ENCODE data around the gene ICE2. TPM values are rescaled to one million over a fixed set of nuclear protein-coding genes. Genes with fewer than 3 reads are reported as not detected.

The ICE2 gene
- total RNA-seq, 1 donor from 2014 or later, result 22.9 TPM

DNA sequence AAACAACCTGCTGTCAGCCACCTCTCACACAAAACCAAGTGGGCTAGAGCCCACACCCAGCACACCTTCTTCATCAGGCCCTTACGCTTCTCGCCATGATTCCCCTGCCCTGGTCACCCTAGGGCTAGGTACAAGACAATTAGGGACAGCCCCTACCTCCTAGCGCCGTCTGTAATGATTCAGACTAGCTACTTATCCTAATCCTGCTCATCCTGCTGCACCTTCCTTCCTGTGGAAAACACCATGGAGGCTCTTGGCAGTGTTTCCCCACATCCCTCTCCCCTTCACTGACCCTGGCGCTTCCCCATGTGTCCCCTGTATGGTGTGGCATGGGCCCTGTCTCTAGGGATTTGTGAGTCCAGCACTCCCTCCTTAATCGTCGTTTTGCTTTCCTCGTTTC, 39.6 kb upstream of the ICE2 start:
- Histone ChIP-seq H3K4me3 (no peak overlapping the region), H3K27ac (replicated peaks) (no peak overlapping the region), H3K36me3 (peaks cover 13% of the 10 kb centered on the region), H3K9me3 (replicated peaks) (no peaks in the 10 kb centered on the region), H3K4me1 (peaks cover 18% of the 10 kb centered on the region), H3K27me3 (ENCODE audit: low read depth) (no peaks in the 10 kb centered on the region)
- DNase-seq, result no peak
- TF ChIP-seq, protein P1, sequence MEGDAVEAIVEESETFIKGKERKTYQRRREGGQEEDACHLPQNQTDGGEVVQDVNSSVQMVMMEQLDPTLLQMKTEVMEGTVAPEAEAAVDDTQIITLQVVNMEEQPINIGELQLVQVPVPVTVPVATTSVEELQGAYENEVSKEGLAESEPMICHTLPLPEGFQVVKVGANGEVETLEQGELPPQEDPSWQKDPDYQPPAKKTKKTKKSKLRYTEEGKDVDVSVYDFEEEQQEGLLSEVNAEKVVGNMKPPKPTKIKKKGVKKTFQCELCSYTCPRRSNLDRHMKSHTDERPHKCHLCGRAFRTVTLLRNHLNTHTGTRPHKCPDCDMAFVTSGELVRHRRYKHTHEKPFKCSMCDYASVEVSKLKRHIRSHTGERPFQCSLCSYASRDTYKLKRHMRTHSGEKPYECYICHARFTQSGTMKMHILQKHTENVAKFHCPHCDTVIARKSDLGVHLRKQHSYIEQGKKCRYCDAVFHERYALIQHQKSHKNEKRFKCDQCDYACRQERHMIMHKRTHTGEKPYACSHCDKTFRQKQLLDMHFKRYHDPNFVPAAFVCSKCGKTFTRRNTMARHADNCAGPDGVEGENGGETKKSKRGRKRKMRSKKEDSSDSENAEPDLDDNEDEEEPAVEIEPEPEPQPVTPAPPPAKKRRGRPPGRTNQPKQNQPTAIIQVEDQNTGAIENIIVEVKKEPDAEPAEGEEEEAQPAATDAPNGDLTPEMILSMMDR (IDR thresholded peaks at IDR 0.05; ENCODE audit: borderline replicate concordance), result no peak
- intact Hi-C loops (cut with micrococcal nuclease), result no loop called here

DNA sequence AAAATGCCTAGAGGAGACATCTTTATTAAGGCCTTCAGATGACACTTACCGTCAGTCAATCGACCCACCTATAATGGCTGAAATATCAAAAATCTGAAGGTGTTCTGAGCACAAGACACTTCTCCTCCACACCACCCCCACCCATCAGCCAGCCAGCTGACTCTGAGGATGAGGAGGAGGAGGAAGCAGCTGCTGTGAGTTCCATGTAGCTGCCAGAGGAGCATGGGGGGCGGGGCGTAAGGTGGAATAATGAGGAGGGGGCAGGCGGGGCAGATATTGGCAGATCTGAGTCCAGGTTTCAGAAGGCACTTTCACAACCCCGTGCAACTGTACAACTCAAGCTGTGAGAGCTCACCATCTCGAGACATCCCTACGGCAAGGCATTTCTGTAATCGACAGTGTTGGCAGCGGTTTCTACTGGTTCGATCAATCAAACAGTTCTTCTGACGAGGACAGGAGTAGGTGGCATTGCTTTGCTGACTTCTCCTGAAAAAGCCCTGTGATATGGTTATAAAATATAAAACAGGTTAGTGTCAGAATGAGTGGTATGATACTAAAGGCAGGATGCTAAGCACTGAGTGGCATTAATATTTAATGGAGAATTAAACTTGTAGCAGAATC, 35.4 kb upstream of the ICE2 start:
- no peak for DNase-seq
- intact Hi-C loops (cut with micrococcal nuclease), result no loop called here
- TF ChIP-seq, protein P1 (IDR thresholded peaks at IDR 0.05; ENCODE audit: borderline replicate concordance), result no peak

DNA sequence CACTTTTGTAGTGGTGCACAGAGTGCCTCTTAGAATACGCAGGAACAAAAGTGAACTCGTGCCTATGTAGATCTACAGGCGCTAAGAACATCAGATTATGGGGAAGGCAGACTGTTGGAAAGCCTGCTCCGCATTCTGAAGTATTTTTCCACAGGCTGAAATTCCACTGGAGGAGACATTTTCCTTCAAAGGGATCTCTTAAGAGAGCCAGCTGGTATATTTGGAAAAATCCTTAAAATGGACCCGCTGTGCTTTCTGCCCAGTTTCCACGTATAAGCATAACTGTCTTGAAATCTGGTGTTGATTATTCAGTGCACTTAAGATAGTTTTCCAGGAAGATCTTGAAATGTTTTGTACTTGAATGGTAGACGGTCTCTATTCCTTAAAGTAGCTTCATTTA, 34.7 kb upstream of the ICE2 start:
- Histone ChIP-seq H3K27me3 (ENCODE audit: low read depth) (no peaks in the 10 kb centered on the region), H3K4me3 (no peak overlapping the region), H3K27ac (replicated peaks) (no peak overlapping the region), H3K36me3 (peaks cover 24% of the 10 kb centered on the region), H3K9me3 (replicated peaks) (no peaks in the 10 kb centered on the region), H3K4me1 (peaks cover 37% of the 10 kb centered on the region)
- TF ChIP-seq, protein P1 (IDR thresholded peaks at IDR 0.05; ENCODE audit: borderline replicate concordance), result no peak
- intact Hi-C loops (cut with micrococcal nuclease), result no loop called here
- no peak for DNase-seq

More for the DNA sequence above, 35.4 kb upstream of the ICE2 start:
- no peak overlapping the region for H3K27ac ChIP-seq (replicated peaks)
- peaks cover 24% of the 10 kb centered on the region for H3K36me3 ChIP-seq
- no peak overlapping the region for H3K4me3 ChIP-seq
- H3K4me1 ChIP-seq, result peaks cover 32% of the 10 kb centered on the region
- H3K27me3 ChIP-seq (ENCODE audit: low read depth), result no peaks in the 10 kb centered on the region
- H3K9me3 ChIP-seq (replicated peaks), result no peaks in the 10 kb centered on the region

DNA sequence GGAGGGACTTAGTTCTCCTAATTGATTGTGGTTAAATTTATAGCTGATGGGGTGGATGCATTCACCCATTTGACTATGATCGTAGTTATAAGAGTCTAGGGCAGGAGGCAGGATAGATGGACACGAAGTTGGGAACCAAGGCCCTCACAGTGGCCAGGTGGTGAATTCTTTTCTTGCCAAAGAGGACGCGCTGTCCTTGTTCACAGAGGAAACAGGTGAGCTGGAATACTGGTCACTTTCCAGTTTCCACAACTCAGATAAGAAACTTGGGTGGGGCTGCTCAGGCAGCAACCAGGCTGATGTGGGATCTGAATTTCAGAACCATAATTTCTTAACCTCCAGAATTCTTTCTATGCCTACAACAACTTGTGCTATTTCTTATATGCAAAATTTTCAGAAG, 34.0 kb upstream of the ICE2 start:
- Histone ChIP-seq H3K27ac (replicated peaks) (no peak overlapping the region), H3K4me1 (peaks cover 41% of the 10 kb centered on the region), H3K27me3 (ENCODE audit: low read depth) (no peaks in the 10 kb centered on the region), H3K36me3 (peaks cover 24% of the 10 kb centered on the region), H3K4me3 (no peak overlapping the region), H3K9me3 (replicated peaks) (no peaks in the 10 kb centered on the region)
- intact Hi-C loops (cut with micrococcal nuclease), result no loop called here
- TF ChIP-seq, protein P1 (IDR thresholded peaks at IDR 0.05; ENCODE audit: borderline replicate concordance), result no peak
- no peak for DNase-seq

DNA sequence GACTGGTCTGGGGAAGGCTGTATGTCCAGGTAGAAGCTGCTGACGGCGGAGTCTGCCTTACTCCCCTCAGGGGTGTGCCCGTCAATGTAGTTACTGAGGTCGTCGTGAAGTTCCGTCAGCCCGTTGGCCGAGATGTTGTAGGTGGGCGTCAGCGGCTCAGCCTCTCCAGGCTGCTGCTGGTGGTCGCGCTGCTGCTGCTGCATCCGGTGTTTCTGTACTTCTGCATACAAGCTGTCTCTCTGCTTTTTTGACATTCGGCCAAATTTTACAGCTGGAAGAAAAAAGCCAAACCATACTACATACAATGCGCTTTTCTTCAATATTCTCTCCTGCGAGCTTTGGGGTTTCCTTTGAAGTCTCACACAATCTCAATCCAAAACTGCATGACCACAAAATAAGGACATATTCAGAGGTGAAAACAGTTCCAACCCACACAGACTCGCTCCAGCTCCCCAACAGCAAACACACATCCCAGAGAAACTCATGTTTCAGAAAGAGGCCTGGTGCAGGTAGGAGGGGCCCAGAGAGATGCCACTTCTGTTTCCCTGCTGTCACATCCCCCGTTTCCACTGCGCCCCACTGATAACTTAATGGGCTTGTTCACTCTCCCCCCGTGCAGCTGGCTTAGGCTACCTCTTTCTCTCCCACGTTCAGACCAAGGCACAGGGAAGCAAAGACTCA, 32.5 kb upstream of the ICE2 start:
- TF ChIP-seq, protein P1 (IDR thresholded peaks at IDR 0.05; ENCODE audit: borderline replicate concordance), result no peak
- Histone ChIP-seq H3K36me3 (peaks cover 24% of the 10 kb centered on the region), H3K4me1 (peaks cover 46% of the 10 kb centered on the region), H3K4me3 (no peak overlapping the region), H3K9me3 (replicated peaks) (no peaks in the 10 kb centered on the region), H3K27ac (replicated peaks) (no peak overlapping the region), H3K27me3 (ENCODE audit: low read depth) (no peaks in the 10 kb centered on the region)
- no peak for DNase-seq
- intact Hi-C loops (cut with micrococcal nuclease), result no loop called here
